Testis (tissue), 2 donors: ENCODE data around the gene DYNLT5.

ENCODE experiments used
- POLR2A ChIP-seq: fragments of 450-650 bp; IDR thresholded peaks from one replicate; pipeline ENCODE4 v1.6.1; 2017; ENCODE audit warnings: antibody characterized with exemption, mild to moderate bottlenecking, moderate library complexity
- TF ChIP-seq, protein P1 (sequence below), 3 experiments: fragments of 450-650 bp in 2 of 3; fragments of 200-600 bp in 1 of 3; sonication (generic) in 1 of 3; IDR thresholded peaks; one replicate each; pipeline ENCODE4 v1.5.1; 2016 to 2019; ENCODE audit warnings: antibody characterized with exemption in 3 of 3, mild to moderate bottlenecking in 2 of 3, moderate library complexity in 1 of 3

DNA sequence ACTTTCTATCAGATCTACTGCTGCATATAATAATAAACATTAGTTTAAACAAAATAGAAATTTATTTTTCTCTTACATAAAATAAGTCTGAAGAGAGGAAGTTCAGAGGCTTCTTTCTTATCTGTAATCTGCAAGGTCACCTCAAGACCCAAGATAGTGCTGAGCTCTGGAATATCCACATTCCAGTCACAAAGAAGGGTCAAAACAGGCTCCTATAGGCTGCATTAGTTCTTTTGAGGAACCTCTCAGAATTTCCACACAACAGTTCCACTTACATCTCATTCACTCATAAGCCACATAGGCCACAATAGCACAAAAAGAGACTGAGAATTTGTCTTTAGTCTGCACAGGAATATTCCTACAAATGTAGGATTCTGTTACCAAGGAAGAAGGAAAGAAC, 15.4 kb downstream of the DYNLT5 start:
- TF ChIP-seq, protein P1, sequence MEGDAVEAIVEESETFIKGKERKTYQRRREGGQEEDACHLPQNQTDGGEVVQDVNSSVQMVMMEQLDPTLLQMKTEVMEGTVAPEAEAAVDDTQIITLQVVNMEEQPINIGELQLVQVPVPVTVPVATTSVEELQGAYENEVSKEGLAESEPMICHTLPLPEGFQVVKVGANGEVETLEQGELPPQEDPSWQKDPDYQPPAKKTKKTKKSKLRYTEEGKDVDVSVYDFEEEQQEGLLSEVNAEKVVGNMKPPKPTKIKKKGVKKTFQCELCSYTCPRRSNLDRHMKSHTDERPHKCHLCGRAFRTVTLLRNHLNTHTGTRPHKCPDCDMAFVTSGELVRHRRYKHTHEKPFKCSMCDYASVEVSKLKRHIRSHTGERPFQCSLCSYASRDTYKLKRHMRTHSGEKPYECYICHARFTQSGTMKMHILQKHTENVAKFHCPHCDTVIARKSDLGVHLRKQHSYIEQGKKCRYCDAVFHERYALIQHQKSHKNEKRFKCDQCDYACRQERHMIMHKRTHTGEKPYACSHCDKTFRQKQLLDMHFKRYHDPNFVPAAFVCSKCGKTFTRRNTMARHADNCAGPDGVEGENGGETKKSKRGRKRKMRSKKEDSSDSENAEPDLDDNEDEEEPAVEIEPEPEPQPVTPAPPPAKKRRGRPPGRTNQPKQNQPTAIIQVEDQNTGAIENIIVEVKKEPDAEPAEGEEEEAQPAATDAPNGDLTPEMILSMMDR (IDR thresholded peaks at IDR 0.05), result no peak
- TF ChIP-seq POLR2A, result no peak
